ENCODE results near the gene LRP1B. TPM values are rescaled to one million over a fixed set of nuclear protein-coding genes. Genes with fewer than 3 reads are reported as not detected.

The LRP1B gene
- total RNA-seq, 4 donors from 2014 or later: 3.6 to 10.1 (median 6.1) TPM

GRCh38 chr2:141133883-141134282 lies 996.9 kb downstream of the LRP1B start:
- no peak for TF ChIP-seq CTCF (IDR thresholded peaks at IDR 0.05)
- ATAC-seq (ENCODE audit: low FRiP score) (no peak), DNase-seq (ENCODE audit: low spot score) (no peak)

- ATAC-seq (ENCODE audit: low FRiP score) (no peak), DNase-seq (ENCODE audit: low spot score) (no peak)
- TF ChIP-seq CTCF (IDR thresholded peaks at IDR 0.05): no peak
Measured at GRCh38 chr2:141125432-141125831, 1005.4 kb downstream of the LRP1B start.

GRCh38 chr2:141118836-141119235 lies 1012.0 kb downstream of the LRP1B start:
- TF ChIP-seq CTCF (IDR thresholded peaks at IDR 0.05): no peak
- no peak for DNase-seq (ENCODE audit: low spot score)
- no peak for ATAC-seq (ENCODE audit: low FRiP score)

- ATAC-seq (ENCODE audit: low FRiP score): no peak
- TF ChIP-seq CTCF (IDR thresholded peaks at IDR 0.05): no peak
- no peak for DNase-seq (ENCODE audit: low spot score)
Measured at GRCh38 chr2:141113301-141113700, 1017.5 kb downstream of the LRP1B start.

- no peak for TF ChIP-seq CTCF (IDR thresholded peaks at IDR 0.05)
- ATAC-seq (ENCODE audit: low FRiP score): no peak
- no peak for DNase-seq (ENCODE audit: low spot score)
Measured at GRCh38 chr2:141109633-141110032, 1021.2 kb downstream of the LRP1B start.

GRCh38 chr2:141105763-141106162 lies 1025.1 kb downstream of the LRP1B start:
- TF ChIP-seq CTCF (IDR thresholded peaks at IDR 0.05): no peak
- ATAC-seq (ENCODE audit: low FRiP score) (no peak), DNase-seq (ENCODE audit: low spot score) (no peak)

- no peak for ATAC-seq (ENCODE audit: low FRiP score)
- TF ChIP-seq CTCF (IDR thresholded peaks at IDR 0.05): no peak
Measured at GRCh38 chr2:141103216-141103615, 1027.6 kb downstream of the LRP1B start.

More at GRCh38 chr2:141103216-141103615, 1027.6 kb downstream of the LRP1B start:
- DNase-seq (ENCODE audit: low spot score): no peak

Data from omental fat pad (tissue), 4 donors.